Superior temporal gyrus (tissue), 1 donor: ENCODE data around the gene RPL11.
"Not testable (repeated sequence)": the region's sequence is repeated elsewhere in the genome, so short reads cannot be mapped to it uniquely, and the experiment has no call there.

Source experiments
- DNase-seq: peaks from one replicate; pipeline ENCODE4 v3.0.0-alpha.2; 2016; ENCODE audit errors: extremely low spot score

RPL11 gene

DNA sequence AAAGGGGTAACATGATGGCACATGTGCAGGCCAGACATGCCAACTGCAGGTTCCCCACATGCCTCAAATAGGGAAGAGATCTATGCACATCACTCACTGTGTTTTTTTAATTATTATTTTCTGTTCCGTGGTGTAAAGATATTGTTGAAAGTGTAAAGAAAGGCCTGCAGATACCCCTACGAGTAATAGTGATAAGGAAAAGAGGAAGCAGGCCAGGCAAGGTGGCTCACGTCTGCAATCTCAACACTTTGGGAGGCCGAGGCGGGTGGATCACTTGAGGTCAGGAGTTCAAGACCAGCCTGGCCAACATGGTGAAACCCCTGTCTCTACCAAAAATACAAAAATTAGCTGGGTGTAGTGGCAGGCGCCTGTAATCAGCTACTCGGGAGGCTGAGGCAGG, 6.4 kb upstream of the RPL11 start:
- not testable (repeated sequence) for DNase-seq

DNA sequence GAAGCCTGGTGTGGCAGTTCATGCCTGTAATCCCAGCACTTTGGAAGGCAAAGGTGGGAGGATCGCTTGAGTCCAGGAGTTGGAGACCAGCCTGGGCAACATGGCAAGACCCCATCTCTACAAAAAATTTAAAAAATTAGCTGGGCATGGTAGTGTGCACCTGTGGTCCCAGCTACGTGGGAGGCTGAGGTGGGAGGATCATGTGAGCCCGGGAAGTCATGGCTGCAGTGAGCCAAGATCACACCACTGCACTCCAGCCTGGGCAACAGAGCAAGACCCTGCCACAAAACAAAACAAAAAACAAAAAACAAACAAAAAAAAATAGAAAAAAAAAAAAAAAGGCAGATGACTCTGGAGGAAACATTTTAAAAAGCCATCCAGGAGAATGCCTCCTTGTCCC, 3.9 kb upstream of the RPL11 start:
- not testable (repeated sequence) for DNase-seq

DNA sequence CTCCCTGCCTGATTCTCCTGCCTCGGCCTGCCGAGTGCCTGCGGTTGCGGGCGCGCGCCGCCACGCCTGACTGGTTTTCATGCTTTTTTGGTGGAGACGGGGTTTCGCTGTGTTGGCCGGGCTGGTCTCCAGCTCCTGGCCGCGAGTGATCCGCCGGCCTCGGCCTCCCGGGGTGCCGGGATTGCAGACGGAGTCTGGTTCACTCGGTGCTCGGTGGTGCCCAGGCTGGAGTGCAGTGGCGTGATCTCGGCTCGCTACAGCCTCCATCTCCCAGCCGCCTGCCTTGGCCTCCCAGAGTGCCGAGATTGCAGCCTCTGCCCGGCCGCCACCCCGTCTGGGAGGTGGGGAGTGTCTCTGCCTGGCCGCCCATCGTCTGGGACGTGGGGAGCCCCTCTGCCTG, 3.3 kb upstream of the RPL11 start:
- not testable (repeated sequence) for DNase-seq

DNA sequence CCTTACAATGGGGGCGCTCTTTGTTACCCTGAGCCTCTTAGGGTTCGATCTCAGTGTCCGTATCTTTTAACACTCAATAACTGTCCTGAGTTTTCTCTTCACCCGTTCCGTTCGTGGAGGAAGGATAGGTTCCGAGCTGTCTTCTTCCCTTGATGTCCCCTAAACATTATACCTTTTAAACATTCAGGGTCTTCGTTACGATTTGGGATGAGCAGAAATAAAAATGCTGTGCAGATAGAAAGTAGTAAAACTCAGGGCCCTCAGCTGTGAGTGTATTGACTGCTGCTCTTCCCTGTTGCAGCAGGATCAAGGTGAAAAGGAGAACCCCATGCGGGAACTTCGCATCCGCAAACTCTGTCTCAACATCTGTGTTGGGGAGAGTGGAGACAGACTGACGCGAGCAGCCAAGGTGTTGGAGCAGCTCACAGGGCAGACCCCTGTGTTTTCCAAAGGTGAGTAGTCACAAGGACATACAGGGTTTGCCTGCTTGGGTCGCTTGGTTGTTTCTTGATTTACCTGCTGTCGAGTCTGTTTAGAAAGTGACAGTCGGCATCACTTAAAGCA, 784 bp downstream of the RPL11 start:
- DNase-seq: no peak

DNA sequence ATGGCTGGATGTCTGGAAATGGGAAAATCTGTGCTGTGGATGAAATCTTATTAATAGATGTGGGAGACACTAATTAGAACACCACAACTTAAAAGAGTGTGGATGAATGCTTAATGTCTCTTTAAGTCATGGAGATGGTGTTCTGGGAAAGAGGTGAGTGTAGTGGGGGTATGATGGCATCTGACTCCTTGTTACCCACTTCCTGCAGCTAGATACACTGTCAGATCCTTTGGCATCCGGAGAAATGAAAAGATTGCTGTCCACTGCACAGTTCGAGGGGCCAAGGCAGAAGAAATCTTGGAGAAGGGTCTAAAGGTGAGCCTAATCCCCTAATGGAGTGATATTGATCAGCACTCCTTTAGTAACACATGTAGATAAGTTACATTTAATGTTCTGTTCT, 2.0 kb downstream of the RPL11 start:
- DNase-seq: no peak

DNA sequence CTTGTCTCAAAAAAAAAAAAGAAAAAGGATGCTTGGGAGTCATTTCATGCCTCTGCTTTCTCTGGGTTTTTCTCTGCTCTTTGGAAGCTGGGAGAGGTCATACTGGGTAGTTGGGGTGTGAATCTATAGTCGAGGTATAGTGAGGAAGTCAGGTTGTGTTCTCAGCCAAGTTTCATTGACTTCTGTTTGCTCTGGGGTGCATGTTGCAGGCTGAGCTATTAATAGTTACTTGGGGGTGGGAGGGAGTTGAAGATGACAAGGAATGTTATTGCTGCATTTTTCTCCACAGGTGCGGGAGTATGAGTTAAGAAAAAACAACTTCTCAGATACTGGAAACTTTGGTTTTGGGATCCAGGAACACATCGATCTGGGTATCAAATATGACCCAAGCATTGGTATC, 2.8 kb downstream of the RPL11 start:
- DNase-seq: no peak

DNA sequence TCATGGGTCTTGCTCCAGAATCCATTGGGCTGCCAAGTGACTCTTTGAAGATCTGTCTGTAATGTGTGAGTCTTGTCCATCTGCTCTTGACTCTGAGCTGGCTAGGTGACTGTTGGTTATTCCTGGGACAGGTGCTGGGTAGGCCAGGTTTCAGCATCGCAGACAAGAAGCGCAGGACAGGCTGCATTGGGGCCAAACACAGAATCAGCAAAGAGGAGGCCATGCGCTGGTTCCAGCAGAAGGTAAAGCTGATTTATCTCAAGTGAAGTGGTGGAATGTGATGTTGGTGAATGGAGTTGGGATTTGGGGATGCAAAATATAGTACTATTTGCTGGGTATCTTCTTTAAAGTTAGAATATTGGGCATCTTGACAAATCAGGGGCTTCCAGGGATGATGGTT, 4.1 kb downstream of the RPL11 start:
- DNase-seq: no peak

DNA sequence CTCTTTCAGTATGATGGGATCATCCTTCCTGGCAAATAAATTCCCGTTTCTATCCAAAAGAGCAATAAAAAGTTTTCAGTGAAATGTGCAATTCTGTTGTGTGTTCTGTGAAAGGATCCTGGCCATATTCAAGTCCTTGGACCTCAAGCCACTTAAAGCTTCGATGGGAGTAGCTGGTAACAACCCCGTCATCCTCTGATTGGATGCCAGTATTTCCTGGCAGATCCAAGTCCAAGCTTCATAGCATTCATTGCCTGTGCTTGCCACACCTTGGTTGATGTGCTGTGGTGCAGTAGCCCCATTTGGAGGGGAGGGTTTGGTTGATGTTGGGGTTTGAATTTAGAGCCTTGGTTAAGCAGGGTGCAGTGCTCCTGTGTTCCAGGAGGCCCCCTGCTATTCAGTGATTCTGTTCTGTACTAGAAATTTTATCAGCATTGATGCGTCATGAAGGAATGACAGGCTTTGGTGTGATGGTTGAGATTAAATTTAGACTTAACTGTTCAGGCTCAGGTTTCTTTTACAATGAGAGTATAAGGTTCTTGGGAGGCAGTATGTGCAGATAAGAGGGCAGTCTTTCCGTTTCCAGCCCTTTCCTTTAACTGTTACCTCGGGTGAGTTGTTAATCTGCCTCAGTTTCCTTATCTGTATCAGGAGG, 4.9 kb downstream of the RPL11 start:
- no peak for DNase-seq

DNA sequence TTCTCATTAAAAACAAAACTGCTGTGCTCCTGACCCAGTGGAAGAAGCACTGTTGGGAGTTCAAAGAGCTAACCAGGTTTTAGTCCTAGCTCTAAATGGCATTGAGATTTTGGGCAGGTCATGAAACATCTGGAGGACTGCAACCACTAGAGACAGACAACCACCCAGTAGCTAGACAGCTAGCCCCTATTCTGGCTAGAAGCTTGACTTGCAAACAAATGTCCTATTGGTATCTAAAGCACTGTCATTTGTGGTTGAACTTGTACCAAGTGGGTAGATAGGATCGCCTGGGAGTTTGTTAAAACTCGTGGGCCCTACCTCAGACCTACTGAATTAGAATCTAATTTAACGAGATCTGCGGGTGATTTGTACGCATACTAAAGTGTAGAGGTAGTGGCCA, 6.9 kb downstream of the RPL11 start:
- no peak for DNase-seq

DNA sequence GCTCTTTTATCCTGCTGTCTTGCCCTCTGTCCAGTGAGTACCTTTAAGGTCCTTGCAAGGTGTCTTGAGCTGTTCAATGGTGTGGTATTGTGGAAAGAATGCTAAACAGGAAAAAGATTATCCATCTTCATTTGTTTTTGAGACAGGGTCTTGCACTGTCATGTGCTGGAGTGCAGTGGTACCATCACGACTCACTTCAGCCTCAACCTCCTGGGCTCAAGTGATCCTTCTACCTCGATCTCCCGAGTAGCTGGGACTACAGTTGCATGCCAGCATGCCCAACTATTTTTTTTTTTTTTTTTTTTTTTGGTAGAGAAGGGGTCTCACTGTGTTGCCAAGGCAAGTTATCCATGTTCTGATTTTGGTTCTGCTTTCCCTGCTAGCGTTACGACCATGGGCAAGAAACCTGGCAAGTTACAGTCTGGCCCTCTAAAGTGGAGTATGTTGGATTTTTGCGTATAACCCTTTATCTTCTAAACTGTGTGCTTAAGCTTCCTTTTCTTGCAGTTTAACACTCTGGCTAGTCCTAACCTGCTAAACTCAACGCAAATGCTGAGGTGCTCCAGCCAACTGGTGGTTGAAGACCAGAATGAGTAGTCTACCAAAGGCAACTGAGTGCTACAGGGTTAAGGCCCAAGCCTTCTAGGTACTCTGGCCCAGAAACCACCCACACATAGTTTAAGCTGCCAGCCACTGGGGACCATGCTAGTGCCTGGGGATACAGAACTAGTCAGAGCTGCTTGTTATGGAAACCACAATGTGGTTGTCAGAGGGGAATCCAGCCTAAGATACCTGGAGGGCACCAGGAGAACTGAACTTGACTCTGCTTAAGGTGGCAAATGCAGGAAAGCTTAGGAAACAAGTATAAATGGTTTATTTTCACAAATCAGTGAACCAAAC, 7.9 kb downstream of the RPL11 start:
- no peak for DNase-seq

DNA sequence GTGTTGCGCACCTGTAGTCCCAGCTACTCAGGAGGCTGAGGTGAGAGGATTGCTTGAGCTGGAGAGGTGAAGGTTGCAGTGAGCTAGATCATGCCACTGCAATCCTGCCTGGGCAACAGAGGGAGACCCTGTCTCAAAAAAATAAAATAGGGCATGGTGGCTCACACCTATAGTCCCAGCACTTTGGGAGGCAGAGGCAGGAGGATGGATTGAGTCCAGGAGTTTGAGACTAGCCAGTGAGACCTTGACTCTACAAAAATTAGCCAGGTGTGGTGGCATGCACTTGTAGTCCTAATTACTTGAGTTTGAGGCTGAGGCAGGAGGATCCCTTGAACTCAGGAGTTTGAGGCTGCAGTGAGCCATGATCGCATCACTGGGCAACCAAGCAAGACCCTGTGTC, 9.7 kb downstream of the RPL11 start:
- DNase-seq: no peak

DNA sequence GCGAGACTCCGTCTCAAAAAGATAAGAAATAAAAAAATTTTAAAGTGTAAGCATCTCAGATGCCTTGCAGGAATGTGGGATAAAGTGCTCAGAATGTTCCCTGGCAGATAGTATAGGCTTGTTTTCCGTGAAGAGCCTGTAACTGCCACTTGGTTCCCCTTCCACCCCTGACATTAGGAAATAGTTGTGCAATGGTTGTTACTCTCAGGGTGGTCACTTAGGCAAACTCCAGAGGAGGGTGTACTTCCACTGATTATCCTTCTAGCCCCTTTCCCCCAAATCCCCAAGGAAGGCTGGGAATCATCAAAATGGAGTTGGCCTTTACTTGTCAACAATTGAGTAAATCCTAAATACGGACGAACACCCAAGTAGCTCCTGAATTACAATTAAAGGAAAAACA, 10.4 kb downstream of the RPL11 start:
- no peak for DNase-seq

DNA sequence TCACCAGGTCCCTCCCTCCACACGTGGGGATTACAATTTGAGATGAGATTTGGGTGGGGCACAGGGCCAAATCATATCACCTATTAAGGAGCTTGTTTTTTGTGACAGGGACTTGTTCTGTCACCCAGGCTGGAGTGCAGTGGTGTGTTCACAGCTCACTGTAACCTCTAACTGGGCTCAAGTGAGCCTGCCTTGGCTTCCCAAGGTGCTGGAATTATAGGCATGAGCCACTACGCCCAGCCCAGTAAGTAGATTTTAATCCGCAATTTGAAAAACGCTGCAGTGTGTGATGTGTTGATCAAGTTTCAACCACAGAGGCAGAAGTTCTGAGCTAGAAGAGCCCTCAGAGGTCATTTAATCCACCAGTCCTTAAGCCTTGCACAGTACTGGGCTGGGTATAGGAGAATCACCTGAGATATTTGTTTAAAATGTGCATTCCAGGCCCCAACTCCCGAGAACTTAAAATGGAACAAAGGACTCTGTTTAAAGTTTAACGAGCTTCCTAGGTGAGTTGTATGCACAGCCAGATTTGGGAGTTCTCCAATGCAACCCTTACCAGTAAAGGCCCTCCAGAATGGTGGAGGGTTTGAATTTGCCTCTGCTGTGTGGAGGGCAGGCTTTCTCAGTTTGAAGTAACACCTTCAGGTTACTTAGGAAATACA, 13.4 kb downstream of the RPL11 start:
- no peak for DNase-seq

DNA sequence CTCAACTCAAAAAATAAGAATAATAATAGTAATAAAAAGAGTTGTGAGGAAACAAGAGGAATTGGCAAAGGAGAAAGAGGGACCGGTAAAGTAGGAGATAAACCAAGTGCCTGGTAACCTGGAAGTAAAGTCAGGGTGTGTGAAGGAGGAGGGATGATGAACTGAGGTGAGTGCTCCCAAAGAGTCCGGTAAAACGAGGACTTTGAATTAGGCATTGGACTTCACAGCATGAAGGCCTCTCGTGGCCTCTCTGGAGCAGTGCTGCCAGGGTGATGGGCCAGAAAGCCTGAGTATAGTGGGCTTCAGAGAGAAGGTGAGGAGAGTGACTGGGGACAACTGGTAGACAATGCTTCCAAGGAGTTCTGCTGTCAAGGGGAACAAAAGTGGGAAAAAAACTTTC, 17.6 kb downstream of the RPL11 start:
- no peak for DNase-seq

DNA sequence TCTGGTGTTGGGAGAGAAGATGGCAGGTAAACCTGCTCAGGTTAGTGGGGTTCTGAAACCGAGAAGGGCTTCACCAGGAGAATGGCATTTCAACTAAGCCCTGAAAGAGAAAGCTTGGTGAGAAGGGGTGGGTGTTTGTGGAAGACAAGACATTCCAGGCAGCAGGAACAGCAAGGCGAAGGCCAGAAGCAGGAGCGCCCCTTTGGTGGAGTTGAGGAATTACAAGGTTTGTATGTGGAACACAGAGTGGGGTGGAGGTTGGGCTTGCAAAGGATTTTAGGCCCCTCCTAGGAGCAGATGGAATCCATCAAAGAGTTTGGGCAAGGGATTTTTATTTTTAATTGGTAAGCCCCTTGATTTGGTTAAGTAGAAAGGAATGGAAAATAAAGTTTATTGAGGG, 26.9 kb downstream of the RPL11 start:
- no peak for DNase-seq

DNA sequence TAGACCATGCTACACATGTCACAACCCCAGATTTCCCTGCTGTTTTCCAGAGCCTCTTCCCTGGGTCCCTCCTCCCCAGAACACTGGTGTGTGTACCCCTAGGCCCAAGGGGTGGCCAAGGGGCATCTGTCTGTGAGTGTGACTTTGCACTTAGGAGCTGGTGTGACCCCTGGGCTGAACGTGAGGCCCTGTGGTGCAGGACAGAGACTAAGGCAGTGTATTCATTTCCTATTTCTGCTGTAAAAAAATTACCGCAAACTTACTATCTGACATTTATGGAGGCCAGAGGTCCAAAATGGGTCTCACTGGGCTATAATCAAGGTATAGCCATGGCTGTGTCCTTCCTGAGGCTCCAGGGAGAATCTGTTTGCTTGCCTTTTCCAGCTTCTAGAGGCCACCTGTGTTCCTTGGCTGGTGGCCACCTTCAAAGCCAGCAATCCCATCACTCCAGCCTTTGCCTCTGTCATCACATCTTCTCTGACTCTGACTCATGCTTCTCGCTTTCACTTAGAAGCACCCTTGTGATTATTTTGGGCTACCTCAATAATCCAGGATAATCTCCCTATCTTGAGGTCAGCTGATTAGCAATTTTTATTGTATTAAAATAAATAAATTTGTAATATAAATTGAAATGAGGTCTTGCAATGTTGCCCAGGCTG, 27.7 kb downstream of the RPL11 start:
- DNase-seq: no peak

DNA sequence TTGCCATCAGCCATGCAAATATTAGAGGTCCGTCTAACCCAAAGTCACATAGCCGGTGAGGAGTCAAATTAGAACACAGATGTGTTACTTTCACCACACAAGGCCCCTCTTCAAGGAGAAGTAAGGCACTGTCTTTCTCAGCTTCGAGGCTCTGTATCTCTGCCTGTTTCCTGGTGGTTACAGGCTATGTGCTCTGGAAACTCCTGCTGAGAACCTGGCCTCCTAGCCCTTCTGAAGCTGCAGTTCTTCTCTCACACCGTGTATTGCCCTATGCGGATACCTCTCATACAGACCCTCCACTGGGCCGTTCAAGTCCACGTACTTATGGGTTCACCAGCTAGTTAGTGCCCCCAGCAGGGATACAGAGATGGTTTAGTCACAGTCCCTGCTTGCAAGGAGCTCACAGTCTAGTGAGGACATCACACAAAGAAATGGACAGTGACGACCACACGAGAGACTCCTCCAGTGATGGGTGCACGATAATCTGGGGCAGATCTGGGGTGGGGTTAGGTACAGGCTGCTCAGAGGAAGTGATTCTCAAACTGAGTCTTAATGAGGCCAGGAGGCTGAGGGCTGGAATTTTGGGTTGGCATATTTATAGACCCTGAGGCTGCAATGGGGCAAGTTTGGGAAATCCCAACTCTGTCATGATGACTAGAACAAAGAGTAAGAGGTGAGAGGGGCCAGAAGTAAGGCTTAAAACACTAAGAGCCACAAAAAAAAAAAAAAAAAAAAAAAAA, 28.8 kb downstream of the RPL11 start:
- DNase-seq: no peak

DNA sequence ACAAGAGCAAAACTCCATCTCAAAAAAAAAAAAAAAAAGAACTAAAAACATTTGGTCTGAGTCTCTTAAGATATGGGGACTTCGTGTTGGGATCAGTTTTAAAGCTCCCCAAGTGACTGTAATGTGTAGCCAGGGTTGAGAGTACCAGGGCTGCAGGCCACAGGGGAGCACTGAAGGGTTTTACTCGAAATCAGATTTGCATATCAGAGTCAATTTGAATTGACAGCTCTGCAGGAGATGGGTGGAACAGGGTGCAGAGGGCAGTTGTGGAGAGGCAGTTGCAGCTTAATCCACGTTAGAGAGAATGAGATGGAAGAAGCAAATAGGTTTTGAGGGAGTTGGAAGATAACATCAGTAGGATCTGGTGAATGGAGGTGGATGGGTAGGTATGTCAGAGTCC, 31.0 kb downstream of the RPL11 start:
- DNase-seq: no peak

DNA sequence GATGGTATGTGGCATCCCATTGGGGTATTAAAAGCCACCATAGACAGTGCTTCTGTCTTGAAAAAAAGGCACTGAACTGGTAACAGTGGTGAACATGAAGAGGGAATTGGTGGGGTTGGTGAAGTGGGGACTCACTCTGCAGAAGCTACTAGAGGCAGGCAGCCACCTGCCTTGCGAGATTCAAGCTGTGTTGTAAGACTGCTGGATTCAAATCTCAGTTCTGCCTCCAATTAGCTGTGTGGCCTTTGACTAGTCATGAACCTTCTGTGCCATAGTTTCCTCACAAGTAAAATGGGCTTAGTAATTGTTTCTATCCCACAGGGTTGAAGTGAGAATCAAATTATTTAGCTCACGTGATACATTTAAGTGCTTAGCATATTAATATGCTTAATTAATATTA, 35.1 kb downstream of the RPL11 start:
- DNase-seq: no peak

DNA sequence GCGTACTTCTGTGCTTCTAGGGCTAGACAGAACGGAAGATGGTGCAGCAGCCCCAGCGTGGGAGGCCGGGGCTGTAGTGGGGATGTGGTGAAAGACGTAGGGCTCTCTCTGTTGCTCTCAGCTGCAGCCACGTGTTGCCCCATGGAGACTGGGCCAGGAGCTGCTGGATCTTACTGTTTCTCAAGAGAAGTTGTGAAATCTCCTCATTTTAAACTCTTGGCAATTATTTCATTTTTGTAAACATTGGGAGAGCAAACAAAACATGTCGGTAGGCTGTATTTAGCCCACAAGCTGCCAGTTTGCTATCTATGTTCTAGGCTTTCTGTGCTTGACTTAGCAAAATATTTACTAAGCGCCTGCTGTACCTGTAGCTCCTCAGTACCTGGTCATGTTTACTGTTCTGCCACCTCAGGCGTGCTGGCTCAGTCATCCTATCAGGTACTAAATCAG, 35.8 kb downstream of the RPL11 start:
- DNase-seq: no peak
